Myocyte (in vitro differentiated cells): ENCODE measurements around the gene CLCN3. TPM values are rescaled to one million over a fixed set of nuclear protein-coding genes. Genes with fewer than 3 reads are reported as not detected.
"Not testable (repeated sequence)": the region's sequence is repeated elsewhere in the genome, so short reads cannot be mapped to it uniquely, and the experiment has no call there.

Source experiments
- DNase-seq: peaks from one replicate; pipeline ENCODE4 v3.0.0-alpha.2; 2012; ENCODE audit warnings: low read depth
- polyA plus RNA-seq: library from polyadenylated mRNA; unstranded; fragments of >200 nt; gene quantifications from one replicate; pipeline ENCODE4 v1.2.1, GENCODE V29; 2012; ENCODE audit warnings: missing spikeins
- total RNA-seq: library from RNA; depleted of rRNA; stranded (reverse); fragments of >200 nt; gene quantifications from 2 replicates; pipeline ENCODE4 v1.2.3, GENCODE V29; 2014

CLCN3 gene
- total RNA-seq: 25.1 and 32.6 TPM in 2 replicates
- polyA plus RNA-seq: 20.1 TPM

DNA sequence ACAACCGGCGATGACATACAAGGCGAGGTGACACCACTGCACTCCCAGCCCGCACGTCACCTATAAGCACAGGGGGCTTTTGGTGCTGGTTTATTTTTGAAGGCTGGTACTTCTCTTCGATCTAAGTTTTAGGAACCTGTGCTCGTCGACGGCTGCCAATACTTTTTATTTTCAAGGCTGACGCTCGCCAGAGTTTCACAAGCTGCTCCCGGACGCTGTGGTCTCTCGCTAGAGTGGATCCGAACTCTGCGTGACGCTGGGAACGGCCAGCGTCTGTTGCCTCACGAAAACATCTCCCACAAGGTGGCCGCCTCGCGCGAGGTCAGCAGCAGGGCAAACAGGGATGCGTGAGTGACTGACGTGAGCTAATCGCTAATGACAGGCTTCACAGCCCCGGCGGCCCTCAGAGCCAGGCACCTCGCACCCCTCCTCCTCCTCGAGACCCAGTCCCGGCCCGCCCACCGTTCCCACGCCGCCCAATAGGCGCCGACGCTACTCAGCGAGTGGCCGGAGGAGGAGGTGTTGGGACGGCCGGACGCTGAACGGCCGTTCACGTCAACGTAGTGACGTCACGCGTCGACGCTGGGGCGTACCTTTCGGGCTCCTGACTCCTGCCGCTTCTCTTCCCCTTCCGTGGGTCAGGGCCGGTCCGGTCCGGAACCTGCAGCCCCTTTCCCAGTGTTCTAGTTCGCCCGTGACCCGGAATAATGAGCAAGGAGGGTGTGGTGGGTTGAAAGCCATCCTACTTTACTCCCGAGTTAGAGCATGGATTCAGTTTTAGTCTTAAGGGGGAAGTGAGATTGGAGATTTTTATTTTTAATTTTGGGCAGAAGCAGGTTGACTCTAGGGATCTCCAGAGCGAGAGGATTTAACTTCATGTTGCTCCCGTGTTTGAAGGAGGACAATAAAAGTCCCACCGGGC lies at the start of gene CLCN3:
TSS of gene CLCN3 (plus strand) at position 621 of the 922 bp plus-strand sequence. CDS start 15,351 bp downstream, outside the sequence.
- DNase-seq: peak; percentile 99

DNA sequence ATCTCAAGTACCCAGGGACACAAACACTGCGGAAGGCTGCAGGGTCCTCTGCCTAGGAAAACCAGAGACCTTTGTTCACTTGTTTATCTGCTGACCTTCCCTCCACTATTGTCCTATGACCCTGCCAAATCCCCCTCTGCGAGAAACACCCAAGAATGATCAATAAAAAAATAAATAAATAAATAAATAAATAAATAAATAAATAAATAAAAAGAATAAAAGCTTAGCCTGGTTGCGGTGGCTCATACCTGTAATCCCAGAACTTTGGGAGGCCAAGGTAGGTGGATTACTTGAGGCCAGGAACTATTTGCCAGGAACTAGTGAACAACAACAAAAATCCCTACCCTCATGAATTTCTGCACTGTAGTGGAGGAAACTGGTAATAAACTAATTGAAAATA lies 49.4 kb upstream of the CLCN3 start:
- DNase-seq: not testable (repeated sequence)

DNA sequence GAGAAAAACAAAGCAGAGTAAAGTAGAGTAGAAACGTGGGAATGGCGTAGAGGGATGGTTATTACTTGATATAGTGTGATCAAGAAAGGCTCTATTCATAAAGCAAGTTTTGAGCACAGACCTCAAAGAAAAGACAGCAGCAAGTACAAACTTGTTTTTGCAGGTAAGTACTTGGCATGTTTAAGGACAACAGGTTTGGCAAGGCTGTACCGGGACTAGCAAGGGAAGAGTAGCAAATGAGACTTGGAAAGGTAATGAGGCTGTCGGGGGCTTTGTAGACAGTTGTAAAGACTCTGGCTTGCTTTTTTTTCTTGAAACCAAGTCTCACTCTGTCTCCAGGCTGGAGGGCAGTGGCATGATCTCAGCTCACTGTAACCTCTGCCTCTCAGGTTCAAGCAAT lies 48.9 kb upstream of the CLCN3 start:
- no peak for DNase-seq

DNA sequence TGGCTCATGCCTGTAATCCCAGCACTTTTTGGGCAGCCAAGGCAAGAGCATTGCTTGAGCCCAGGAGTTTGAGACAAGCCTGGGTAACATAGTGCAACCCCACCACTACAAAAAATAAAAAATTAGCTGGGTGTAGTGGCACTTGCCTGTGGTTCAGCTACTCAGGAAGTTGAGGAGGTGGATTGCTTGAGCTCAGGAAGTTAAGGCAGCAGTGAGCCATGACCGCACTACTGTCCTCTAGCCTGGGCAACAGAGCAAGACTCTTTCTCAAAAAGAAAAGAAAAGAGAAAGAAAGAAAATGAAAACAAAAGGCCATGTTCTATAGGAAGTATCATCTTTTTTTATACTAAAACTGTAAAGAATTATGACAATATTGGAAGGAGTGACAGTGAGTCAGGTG lies 46.5 kb upstream of the CLCN3 start:
- no peak for DNase-seq

DNA sequence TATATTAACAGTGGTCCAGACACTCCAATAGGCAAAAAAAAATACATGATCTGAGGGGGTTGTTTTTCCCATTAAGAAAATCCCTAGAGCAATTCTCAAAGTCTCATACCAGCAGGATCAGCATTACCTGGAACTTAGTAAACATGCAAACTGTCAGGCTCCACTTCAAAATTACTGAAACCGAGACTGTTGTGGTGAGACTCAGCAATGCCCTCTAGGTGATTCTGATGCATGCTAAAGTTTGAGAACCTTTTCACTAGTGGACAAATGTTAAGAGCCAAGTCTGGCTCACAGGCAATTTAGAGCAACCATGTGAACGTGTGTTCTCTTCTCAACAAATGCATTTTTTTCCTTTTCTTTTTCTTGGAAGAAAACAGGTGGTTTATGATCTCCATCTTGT lies 38.2 kb upstream of the CLCN3 start:
- DNase-seq: no peak

DNA sequence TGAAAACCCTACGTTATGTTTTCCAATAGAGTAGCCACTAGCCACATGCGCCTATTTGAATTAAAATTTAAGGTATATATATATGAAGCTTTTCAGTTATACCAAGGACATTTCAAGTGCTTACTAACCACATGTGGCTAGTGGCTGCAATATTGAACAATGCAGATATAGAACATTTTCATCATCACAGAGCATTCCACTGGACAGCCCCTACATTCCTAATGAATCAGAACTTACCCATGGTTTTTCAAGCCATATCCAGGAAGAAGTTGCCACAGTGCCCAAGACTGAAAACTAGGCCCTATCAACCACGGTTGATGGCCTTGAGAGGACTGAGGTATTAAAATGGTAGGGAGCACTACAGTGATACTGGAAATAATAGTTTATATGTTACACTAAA lies 37.7 kb upstream of the CLCN3 start:
- no peak for DNase-seq

DNA sequence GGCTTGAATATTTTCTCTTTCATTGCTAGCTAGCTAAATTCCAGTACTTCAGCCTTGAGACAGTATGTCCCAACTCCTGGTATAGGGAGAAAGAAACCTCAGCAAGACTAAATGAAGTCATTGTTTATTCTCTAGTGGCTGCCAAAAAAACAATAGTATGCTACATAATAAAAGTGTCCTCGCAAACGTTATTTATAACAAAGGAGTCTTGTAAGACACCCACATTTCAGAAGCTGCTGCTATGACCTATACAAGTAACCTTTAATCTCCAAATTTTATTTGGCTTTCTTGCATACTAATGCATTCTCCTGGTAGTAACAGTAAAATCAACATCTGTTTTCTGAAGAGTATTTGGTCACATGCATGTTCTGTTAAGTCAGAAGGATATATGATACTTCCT lies 36.8 kb upstream of the CLCN3 start:
- DNase-seq: no peak

DNA sequence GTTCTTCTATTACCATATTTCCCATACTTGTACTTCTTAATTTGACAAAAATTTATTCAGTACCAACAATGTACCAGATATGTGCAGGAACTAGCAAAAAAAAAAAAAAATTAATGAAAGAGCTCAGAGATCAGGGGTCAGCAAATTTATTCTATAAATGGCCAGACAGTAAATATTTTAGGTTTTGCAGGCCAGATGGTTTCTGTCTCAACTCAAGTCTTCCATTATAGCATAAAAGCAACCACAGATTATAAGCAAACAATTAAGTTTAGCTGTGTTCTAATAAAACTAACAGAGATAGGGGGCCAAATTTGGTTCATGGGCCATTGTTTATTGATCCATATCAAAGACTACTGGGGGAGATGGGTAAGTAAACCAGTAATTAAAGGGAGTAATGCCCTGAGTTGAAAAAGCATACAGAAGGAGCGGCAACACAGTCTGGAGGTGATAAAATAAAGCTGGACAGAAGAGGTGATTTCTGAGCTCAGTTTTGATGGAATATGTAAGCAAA lies 27.3 kb upstream of the CLCN3 start:
- DNase-seq: no peak

DNA sequence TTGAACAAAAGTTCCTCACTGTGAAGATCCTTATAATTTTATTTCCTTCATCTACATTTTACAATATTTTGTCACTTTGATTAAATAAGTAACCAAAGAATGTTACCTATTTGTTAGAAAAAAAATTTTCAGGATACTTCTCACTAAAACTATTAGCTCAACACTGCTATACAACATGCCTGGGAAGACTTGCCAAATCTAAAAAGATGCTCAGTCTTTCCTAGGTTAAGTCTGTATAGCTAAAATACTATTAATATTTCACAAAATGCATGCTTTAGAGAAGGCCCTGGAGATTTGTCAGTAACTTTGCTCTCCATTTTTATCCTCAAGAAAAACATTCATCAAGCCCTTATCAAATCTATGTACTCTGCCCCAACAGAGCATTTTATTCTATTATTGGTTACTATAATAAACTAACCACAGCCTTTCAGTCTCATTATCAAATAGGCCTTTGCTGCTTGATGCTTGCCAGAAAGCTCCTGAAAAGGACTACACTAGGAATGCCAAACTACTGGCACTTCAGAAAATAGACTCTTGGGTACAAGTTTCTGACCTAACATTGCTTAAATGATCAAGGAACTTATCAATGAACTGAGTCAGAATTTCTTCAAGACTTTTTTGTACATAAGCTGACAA lies 25.7 kb upstream of the CLCN3 start:
- no peak for DNase-seq

DNA sequence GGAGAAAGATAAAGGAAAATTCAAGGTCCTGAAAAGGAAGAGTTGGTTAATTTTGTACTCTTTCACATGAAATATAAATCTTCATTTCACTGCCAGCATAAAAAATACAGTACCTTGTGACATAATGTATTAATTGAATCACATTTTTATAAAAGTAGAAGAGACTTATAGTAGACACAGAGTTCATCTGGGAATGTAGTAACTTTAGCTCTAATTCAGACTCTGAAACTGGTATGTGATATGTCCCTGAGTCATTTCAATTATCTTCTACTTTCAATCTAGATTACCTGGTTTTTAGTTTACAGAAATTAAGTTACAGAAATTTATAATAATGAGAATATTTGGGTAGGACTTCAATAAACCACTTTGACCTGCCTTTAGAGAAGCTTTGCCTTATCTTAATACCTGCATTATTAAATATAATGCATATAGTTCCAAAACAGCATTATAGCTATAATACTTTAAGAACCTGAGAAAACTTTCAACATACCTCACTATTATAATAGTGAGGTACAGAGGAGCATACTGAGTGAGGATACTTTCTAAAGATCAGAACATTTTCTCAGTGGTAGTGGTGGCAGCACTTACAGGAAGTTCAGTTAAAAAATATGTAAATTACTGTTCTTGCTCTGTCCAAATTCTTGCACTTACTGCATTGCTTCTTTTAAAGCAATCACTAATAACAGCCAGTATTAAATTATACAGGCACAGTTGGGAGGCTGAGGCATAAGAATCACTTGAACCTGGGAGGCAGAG lies 19.2 kb upstream of the CLCN3 start:
- no peak for DNase-seq

DNA sequence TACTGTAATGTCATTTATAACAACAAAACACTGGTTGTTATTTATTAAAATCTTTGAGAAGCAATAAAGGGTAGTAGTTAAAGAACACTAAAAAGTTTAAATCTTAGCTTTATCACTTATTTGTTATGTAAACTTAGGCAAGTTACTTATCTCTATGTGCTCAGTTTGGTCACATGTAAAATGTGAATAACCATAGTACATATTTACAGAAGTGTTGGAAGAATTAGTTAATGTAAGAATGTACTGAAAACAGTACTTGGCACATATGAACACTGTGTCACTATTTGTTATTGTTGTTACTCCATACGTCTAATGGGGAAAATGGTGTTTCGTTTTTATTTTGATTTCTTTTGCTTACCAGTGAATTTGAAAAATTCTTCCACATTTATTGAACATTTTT lies 17.1 kb upstream of the CLCN3 start:
- no peak for DNase-seq

DNA sequence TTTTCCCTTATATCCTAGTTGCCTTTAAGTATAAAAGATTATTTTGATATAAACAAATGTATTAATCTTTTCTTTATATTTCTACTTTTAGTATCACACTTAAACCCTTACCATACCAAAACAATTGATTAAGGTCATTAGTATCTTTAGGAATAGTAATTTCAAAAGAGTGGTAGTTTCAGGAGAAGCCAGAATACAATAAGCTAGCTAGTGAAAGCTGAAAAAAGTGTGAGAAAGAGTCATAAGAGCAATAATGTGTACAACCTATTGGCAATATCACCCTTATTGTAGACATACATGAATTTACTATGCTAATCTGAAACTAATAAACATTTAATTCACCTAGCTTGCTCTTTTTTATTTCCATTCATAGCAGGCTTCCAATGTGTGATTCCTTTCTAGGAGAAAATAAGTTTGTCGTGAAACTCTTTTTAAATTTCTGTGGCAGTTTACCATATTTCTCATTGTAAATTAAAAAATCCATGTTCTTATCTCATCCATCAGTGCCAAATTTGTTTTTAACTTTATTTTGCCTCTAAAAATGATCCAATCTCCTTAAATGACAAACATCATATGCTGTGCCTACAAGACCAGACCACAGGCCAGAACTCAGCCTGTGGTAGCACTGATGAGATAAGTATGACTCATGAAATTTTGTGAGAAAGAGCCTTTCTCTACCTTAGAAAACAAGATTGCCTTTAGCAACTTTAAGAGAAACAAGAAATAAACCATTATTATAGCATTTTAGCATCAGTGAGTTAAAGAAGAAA lies 16.1 kb upstream of the CLCN3 start:
- DNase-seq: peak; percentile 74

DNA sequence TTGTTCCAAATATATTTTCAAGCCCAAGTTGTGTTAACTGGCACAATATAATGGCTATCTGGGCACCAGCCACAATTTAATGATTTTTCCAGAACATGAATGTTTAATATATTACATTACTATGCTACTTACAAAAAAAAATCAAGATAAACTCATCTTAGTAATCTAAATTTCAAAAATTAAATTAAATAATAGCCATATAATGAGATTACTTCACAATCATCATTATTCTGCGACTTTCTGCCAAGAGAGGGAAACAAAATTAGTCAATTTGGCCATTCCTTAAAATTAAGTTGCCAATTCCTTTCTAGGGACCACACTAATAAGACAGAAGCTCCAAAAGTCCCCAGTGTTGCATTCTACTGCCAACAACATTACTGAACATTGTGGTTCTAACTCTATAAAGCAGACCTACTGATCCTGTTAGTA lies 15.5 kb upstream of the CLCN3 start:
- DNase-seq: peak; percentile 17

DNA sequence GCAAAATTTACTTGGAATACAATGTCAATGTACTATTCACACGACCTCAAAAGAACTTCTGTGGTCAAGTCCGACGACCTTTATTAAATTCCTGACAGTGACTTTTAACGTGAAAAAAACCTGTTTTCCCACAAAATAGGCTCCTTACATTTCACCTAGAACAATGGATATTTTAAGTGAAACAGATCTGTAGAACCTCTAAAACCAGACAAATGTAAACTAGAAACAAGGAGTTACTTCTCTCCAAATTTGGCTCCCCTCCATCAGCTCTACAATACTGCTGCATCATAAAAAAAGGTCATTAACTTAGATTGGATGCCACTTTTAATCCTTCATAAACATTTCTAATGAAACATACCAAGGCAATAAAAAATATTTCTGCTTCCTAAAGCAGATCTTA lies 9.2 kb upstream of the CLCN3 start:
- no peak for DNase-seq

DNA sequence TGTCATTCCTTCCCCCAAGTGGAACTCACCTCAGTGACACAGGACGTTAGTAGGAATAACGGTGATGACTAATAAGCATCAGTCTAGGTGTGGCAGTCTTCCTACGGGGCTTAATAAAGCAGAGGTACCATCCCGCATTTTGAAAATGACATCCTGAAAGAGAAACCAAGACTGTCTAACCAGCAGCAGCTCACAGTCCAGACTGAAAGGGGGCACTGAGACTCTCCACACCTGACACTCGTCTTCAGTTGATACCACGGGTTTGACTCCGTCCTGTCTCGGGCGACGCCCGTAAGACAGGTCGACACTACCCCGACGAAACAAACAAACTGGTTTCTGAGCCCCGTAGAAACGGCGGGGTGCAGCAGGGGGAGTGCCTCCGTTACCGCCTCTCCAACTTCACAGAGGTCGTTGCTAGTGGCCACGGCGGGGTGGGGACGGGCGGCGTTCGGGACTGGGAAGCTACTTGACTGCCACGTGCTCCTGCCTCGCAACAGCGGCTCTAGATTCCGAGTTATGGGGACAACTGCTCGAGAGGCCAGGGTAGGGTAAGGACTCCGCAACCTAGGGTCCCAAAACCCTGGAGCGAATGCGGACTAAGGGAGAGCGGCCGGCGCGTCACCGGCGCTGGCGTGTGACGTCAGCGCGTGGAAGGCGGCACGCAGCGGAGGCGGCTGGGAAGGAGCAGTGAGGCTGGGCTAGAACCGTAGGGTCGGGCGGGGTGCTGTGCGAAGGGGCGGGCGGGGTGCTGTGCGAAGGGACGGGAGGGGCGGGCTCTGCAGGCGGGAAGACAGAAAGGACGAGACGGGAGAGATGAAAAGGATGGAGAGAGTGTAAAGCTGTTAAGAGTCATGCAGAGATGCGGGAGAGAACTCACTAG lies 8.1 kb upstream of the CLCN3 start, which contains the start of gene NEK1:
TSS of gene NEK1 (minus strand) at position 593 of the 880 bp plus-strand sequence. CDS start 9,953 bp downstream, outside the sequence.
- DNase-seq: peak; percentile 94

DNA sequence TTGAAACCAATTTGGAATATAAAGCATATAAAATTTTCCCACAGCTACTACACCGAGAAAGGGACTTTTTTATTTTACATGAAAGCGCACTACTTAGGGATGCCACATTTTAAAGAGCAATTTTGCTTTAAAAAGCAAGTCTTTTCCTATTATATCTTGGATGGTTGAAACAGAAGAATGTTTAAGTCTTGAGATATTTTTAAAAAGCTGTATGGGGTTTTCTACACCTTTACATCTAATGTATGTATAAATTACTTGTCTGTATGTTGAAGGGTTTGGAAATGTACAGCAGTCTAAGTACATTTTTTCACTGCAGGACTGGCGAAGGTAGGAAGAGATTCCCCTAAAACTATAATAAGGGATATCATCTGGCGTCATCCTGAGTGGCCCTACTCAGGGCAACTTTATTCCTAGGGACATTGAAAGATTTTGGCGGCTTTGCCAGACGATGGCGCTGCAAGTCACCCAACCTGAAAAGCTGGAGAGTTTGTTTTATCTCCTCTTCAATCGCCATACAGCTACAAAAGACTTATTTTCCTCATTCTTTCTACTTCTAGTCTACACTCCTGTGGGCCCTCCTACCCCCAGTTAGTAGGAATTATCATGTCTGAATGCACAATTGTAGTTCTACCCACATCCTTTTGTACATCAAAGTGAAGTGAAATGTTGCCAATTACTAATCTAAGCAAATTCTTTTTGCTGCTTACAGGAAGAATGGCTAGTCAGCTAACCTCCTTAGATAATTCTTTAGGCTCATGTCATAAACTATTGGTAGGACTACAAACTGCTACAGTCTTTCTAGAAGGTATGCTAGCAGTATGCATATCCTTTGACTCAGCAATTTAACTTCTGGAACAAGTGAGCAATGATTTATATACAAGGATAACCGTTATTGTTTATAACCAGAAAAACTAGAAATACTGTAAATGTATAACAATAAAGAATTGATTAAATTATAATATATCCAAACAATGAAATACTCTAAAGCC lies 7.2 kb upstream of the CLCN3 start:
- peak; percentile 76 for DNase-seq

DNA sequence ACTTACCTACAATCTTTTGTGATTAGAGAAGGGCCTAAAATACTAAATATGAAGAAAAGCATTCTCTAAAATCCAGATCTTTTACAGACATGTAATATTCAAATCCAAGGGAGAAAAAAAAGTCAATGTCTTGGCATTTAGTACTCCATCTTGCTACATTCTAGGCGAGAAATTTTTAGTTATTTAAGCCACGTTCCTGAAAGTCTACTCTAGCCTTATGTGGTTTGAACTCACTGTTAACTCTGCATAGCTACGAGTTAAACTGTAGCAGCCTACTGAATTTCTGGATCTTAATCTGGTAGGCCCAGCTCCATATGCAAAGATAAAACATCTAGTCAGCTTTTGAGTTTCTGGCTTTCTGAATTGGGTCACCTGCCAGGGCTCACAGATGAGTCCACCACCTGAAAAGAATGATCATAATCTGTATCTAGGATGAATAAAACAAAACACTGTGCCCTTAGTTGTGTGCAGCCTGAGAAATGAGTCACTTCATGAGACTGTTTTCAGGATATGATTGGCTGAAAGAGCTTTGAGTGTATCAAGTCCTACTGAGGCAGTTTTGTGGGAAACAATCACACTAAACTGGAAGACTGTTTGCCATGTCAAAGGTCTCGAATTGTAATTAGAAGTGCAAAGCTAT lies 4.8 kb upstream of the CLCN3 start:
- no peak for DNase-seq

DNA sequence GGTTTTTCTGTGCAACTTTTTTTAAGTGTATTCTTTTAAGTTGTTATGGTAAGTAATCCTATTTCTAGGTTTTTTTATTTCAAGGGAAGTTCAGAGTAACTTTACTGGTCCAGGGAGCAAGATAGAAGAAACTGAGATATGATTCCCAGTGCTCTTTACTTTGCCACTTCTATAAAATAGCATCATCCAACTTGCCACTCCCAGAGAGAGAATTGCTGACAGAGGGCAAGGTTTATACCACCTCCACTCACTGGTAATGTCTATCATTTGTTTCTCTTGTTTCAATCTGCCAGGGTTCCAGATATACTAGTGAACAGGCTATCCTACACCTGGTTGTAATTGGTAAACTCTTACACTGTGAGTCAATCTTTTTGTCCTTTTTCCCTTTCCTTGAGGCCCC lies 3.5 kb upstream of the CLCN3 start:
- DNase-seq: no peak
